Upper lobe of right lung (tissue), 1 donor: Measurements from ENCODE around the gene C16orf74. TPM values are rescaled to one million over a fixed set of nuclear protein-coding genes. Genes with fewer than 3 reads are reported as not detected.

Experiments
- ATAC-seq: fragments of 200-7000 bp; cut with Tn5 transposase; one replicate; pipeline ENCODE4 v1.9.1; 2020; ENCODE audit warnings: mild to moderate bottlenecking, moderate library complexity
- DNase-seq: peaks from one replicate; pipeline ENCODE4 v3.0.0-alpha.2; 2020
- H3K27ac ChIP-seq: fragments of 200-600 bp; one replicate; pipeline ENCODE4 v1.8.0; 2022
- H3K27me3 ChIP-seq: fragments of 200-600 bp; one replicate; pipeline ENCODE4 v1.8.0; 2022; ENCODE audit warnings: mild to moderate bottlenecking
- H3K36me3 ChIP-seq: fragments of 200-600 bp; one replicate; pipeline ENCODE4 v1.8.0; 2022
- H3K4me1 ChIP-seq: fragments of 200-600 bp; one replicate; pipeline ENCODE4 v1.8.0; 2022
- H3K4me3 ChIP-seq: fragments of 200-600 bp; one replicate; pipeline ENCODE4 v1.8.0; 2022; ENCODE audit warnings: mild to moderate bottlenecking
- H3K9me3 ChIP-seq: fragments of 200-600 bp; one replicate; pipeline ENCODE4 v1.8.0; 2022
- CTCF ChIP-seq: fragments of 200-600 bp; IDR thresholded peaks from one replicate; pipeline ENCODE4 v1.8.0; 2022; ENCODE audit warnings: antibody characterized with exemption
- intact Hi-C: fragments of 100-400 bp; cut with DNase I; formaldehyde crosslinking; loops from one replicate; pipeline ENCODE4 v1.11.0; 2022
- total RNA-seq: library from RNA; stranded (reverse); fragmentation: NEBNext Ultra II Directional; extraction: Animal tissue kit (Norgen Biotek cat#: 25700); gene quantifications from one replicate; pipeline ENCODE4 v1.2.1, GENCODE V29; 2021
- donor health status: DM: no; HTN: yes; CAD: no; lungs with severe emphysema.

Gene C16orf74
- total RNA-seq, 1 donor from 2014 or later = 2.7 TPM

- intact Hi-C loops = no loop called here
- H3K4me3 ChIP-seq = no peak overlapping the region
- no peak overlapping the region for H3K27ac ChIP-seq
- ATAC-seq (no peak), DNase-seq (no peak)
- H3K36me3 ChIP-seq = no peaks in the 10 kb centered on the region
- H3K4me1 ChIP-seq = peaks cover 5% of the 10 kb centered on the region
- TF ChIP-seq CTCF = no peak
- no peaks in the 10 kb centered on the region for H3K9me3 ChIP-seq
- no peaks in the 10 kb centered on the region for H3K27me3 ChIP-seq
Observed at GRCh38 chr16:85755929-85756768, 5.3 kb upstream of the C16orf74 start.

- no peak for DNase-seq
- intact Hi-C loops = no loop called here
- H3K4me3 ChIP-seq = no peak overlapping the region
- no peaks in the 10 kb centered on the region for H3K9me3 ChIP-seq
- ATAC-seq = no peak
- no peaks in the 10 kb centered on the region for H3K27me3 ChIP-seq
- H3K4me1 ChIP-seq = peaks cover 16% of the 10 kb centered on the region
- no peak for TF ChIP-seq CTCF
- no peak overlapping the region for H3K27ac ChIP-seq
- H3K36me3 ChIP-seq = no peaks in the 10 kb centered on the region
Observed at GRCh38 chr16:85754413-85754812, 3.5 kb upstream of the C16orf74 start.

- no peak for TF ChIP-seq CTCF
- Histone ChIP-seq H3K4me3 (no peak overlapping the region), H3K27ac (no peak overlapping the region), H3K4me1 (peaks cover 16% of the 10 kb centered on the region), H3K9me3 (no peaks in the 10 kb centered on the region), H3K27me3 (no peaks in the 10 kb centered on the region), H3K36me3 (no peaks in the 10 kb centered on the region)
- no peak for ATAC-seq
- intact Hi-C loops = no loop called here
- no peak for DNase-seq
Observed at GRCh38 chr16:85753976-85754375, 3.1 kb upstream of the C16orf74 start.

GRCh38 chr16:85753559-85753958 lies 2.7 kb upstream of the C16orf74 start:
- H3K36me3 ChIP-seq = no peaks in the 10 kb centered on the region
- H3K4me1 ChIP-seq = peaks cover 16% of the 10 kb centered on the region
- H3K27me3 ChIP-seq = no peaks in the 10 kb centered on the region
- H3K4me3 ChIP-seq = no peak overlapping the region
- TF ChIP-seq CTCF = no peak
- intact Hi-C loops = no loop called here
- no peak overlapping the region for H3K27ac ChIP-seq
- H3K9me3 ChIP-seq = no peaks in the 10 kb centered on the region
- DNase-seq = no peak
- ATAC-seq = no peak

- intact Hi-C loops = no loop called here
- no peak for TF ChIP-seq CTCF
- no peak overlapping the region for H3K27ac ChIP-seq
- no peaks in the 10 kb centered on the region for H3K36me3 ChIP-seq
- H3K27me3 ChIP-seq = no peaks in the 10 kb centered on the region
- H3K4me3 ChIP-seq = no peak overlapping the region
- ATAC-seq = no peak
- peaks cover 16% of the 10 kb centered on the region for H3K4me1 ChIP-seq
- H3K9me3 ChIP-seq = no peaks in the 10 kb centered on the region
- DNase-seq = no peak
Observed at GRCh38 chr16:85752511-85753420, 1.9 kb upstream of the C16orf74 start.
